Keratinocyte (primary cell): ENCODE measurements around the gene C16orf90. TPM values are rescaled to one million over a fixed set of nuclear protein-coding genes. Genes with fewer than 3 reads are reported as not detected.

Source experiments
- DNase-seq: peaks from one replicate; pipeline ENCODE4 v3.0.0-alpha.2; 2011; ENCODE audit warnings: low read depth, missing footprints, low spot score
- FAIRE-seq: peaks from 2 replicates; lab custom pipeline; 2011; peaks lifted over from hg19 to GRCh38; lab: Jason Lieb, UNC
- H2AFZ ChIP-seq: 2 replicates; pipeline ENCODE4 v1.6.0; 2012; ENCODE audit warnings: low read length, control low read depth, inconsistent platforms; ENCODE audit not compliant: control insufficient read depth
- H3K27ac ChIP-seq: 2 replicates; pipeline ENCODE4 v1.5.1; 2011; ENCODE audit warnings: low read length; ENCODE audit not compliant: control insufficient read depth, insufficient read depth
- H3K27me3 ChIP-seq: 3 replicates; pipeline ENCODE4 v1.6.0; 2011; ENCODE audit warnings: low read length; ENCODE audit not compliant: control insufficient read depth, insufficient read depth; ENCODE audit errors: extremely low read depth
- H3K36me3 ChIP-seq, 2 experiments: 2 replicates in 1 of 2; 3 replicates in 1 of 2; pipeline ENCODE4 v1.5.1; 2011; ENCODE audit warnings: low read length in 2 of 2, mild to moderate bottlenecking in 1 of 2; ENCODE audit not compliant: control insufficient read depth in 2 of 2, insufficient read depth in 2 of 2; ENCODE audit errors: extremely low read depth in 1 of 2
- H3K4me1 ChIP-seq: 3 replicates; pipeline ENCODE4 v1.5.1; 2011; ENCODE audit warnings: low read length; ENCODE audit not compliant: control insufficient read depth, insufficient read depth; ENCODE audit errors: extremely low read depth
- H3K4me2 ChIP-seq: 3 replicates; pipeline ENCODE4 v1.6.0; 2011; ENCODE audit warnings: low read depth, low read length; ENCODE audit not compliant: control insufficient read depth, insufficient read depth; ENCODE audit errors: extremely low read depth
- H3K4me3 ChIP-seq, 3 experiments: fragments of 200-600 bp in 1 of 3; sonication (generic) in 1 of 3; 2 replicates in 2 of 3; 3 replicates in 1 of 3; pipeline ENCODE4 v1.5.1; 2011 to 2016; ENCODE audit warnings: low read length in 3 of 3, mild to moderate bottlenecking in 3 of 3, control low read depth in 2 of 3, inconsistent platforms in 1 of 3, low read depth in 1 of 3, mixed read lengths in 1 of 3, mixed run types in 1 of 3, moderate library complexity in 1 of 3; ENCODE audit not compliant: control insufficient read depth in 2 of 3, insufficient read depth in 2 of 3; ENCODE audit errors: extremely low read depth in 1 of 3
- H3K79me2 ChIP-seq: 2 replicates; pipeline ENCODE4 v1.6.0; 2012; ENCODE audit warnings: low read length; ENCODE audit not compliant: control insufficient read depth, insufficient read depth
- H3K9ac ChIP-seq: 3 replicates; pipeline ENCODE4 v1.6.0; 2011; ENCODE audit warnings: low read length; ENCODE audit not compliant: control insufficient read depth, insufficient read depth; ENCODE audit errors: extremely low read depth
- H3K9me1 ChIP-seq: 3 replicates; pipeline ENCODE4 v1.6.0; 2011; ENCODE audit warnings: low read length; ENCODE audit not compliant: control insufficient read depth, insufficient read depth; ENCODE audit errors: extremely low read depth
- H3K9me3 ChIP-seq: 2 replicates; pipeline ENCODE4 v1.5.1; 2012; ENCODE audit warnings: low read depth, low read length; ENCODE audit not compliant: control insufficient read depth
- H4K20me1 ChIP-seq: 3 replicates; pipeline ENCODE4 v1.6.0; 2011; ENCODE audit warnings: low read length; ENCODE audit not compliant: control insufficient read depth, insufficient read depth; ENCODE audit errors: extremely low read depth
- CTCF ChIP-seq, 3 experiments: IDR thresholded peaks in 1 of 3; conservative IDR thresholded peaks in 1 of 3; optimal IDR thresholded peaks in 1 of 3; 2 replicates in 2 of 3; 3 replicates in 1 of 3; pipeline versions ENCODE3 to v1.5.1; 2011; ENCODE audit warnings: low read length in 3 of 3, mild to moderate bottlenecking in 3 of 3, moderate library complexity in 2 of 3, control low read depth in 1 of 3, inconsistent platforms in 1 of 3; ENCODE audit not compliant: insufficient read depth in 2 of 3; ENCODE audit errors: extremely low read depth in 1 of 3
- EZH2 ChIP-seq: IDR thresholded peaks from one replicate; pipeline ENCODE4 v1.6.1; 2012; ENCODE audit warnings: inconsistent platforms, mild to moderate bottlenecking, low read length, moderate library complexity
- dilution Hi-C: fragments of 300-500 bp; cut with MboI; formaldehyde crosslinking; loops from one replicate; pipeline ENCODE4 v1.7.0; 2020; ENCODE audit warnings: low sequenced_read_pairs; ENCODE audit not compliant: extremely low pct_ligation_motif_present
- polyA plus RNA-seq, 5 experiments: library from polyadenylated mRNA; depleted of rRNA in 3 of 5; stranded (reverse) in 3 of 5; stranded (forward) in 1 of 5; unstranded in 1 of 5; fragments of >200 nt; gene quantifications; 1 replicate in 1 of 5; 2 replicates in 3 of 5; 3 replicates in 1 of 5; pipeline versions ENCODE4 v1.2.1 to v1.2.3, GENCODE V29; 2011 to 2012; ENCODE audit warnings: missing spikeins in 2 of 5, low read depth in 1 of 5, low replicate concordance in 1 of 5

The C16orf90 gene
- polyA plus RNA-seq, 1 donor (not counting 4 experiments of a cell fraction or from before 2014, with no cell fraction given): not detected

DNA sequence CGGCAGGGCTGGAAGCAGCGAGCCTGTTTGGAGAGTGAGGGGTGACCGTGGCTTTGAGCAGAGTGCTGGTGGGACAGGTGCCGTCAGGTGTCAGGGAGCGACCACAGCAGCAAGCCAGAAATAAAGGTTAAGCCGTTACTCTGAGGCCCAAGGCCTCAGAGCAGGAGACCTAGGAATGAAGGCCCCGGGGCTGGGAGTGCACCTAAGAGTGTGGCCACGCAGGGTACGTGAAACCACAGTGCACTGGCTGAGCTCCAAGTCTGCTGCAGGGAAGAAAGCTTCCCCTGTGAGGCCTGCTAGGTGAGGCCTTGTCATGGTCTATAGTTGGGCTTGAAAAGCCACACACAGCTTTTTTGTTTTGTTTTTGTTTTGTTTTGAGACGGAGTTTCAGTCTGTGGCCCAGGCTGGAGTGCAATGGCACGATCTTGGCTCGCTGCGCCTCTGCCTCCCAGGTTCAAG lies 14.2 kb upstream of the C16orf90 start:
- no peak for TF ChIP-seq EZH2
- no peak for TF ChIP-seq CTCF (optimal IDR thresholded peaks at IDR 0.05 in 1 of 3, IDR thresholded peaks at IDR 0.05 in 1 of 3, conservative IDR thresholded peaks at IDR 0.05 in 1 of 3; ENCODE audit: extremely low read depth in 1 of 3, insufficient read depth in 2 of 3, low read length in 3 of 3)
- no peaks in the 10 kb centered on the region for H3K9me1 ChIP-seq
- no peaks in the 10 kb centered on the region for H3K9me3 ChIP-seq
- no peaks in the 10 kb centered on the region for H3K79me2 ChIP-seq
- H3K9ac ChIP-seq: no peak overlapping the region
- no peaks in the 10 kb centered on the region for H3K27me3 ChIP-seq
- H3K4me1 ChIP-seq: peaks cover 19% of the 10 kb centered on the region
- dilution Hi-C loops: no loop called here
- H3K36me3 ChIP-seq: peaks cover 8 to 13% of the 10 kb centered on the region in 2 experiments
- no peak overlapping the region for H3K4me2 ChIP-seq
- no peak overlapping the region for H2AFZ ChIP-seq
- no peak overlapping the region for H3K4me3 ChIP-seq
- FAIRE-seq (peak; percentile 36), DNase-seq (no peak)
- peaks cover 4% of the 10 kb centered on the region for H4K20me1 ChIP-seq
- H3K27ac ChIP-seq: no peak overlapping the region

- Histone ChIP-seq H2AFZ (no peak overlapping the region), H3K79me2 (no peaks in the 10 kb centered on the region), H3K9ac (no peak overlapping the region), H3K27ac (no peak overlapping the region), H3K9me1 (no peaks in the 10 kb centered on the region), H3K27me3 (no peaks in the 10 kb centered on the region), H3K4me3 (no peak overlapping the region), H3K4me2 (no peak overlapping the region), H4K20me1 (peaks cover 4% of the 10 kb centered on the region), H3K4me1 (peaks cover 12% of the 10 kb centered on the region), H3K36me3 (peaks cover 5 to 8% of the 10 kb centered on the region in 2 experiments), H3K9me3 (no peaks in the 10 kb centered on the region)
- TF ChIP-seq EZH2: no peak
- TF ChIP-seq CTCF (optimal IDR thresholded peaks at IDR 0.05 in 1 of 3, IDR thresholded peaks at IDR 0.05 in 1 of 3, conservative IDR thresholded peaks at IDR 0.05 in 1 of 3; ENCODE audit: extremely low read depth in 1 of 3, insufficient read depth in 2 of 3, low read length in 3 of 3): no peak
- dilution Hi-C loops: no loop called here
- FAIRE-seq: no peak
- no peak for DNase-seq
Measured at GRCh38 chr16:3508736-3509135, 13.4 kb upstream of the C16orf90 start.
